ENCODE results near the gene STK17B.

The STK17B gene

GRCh38 chr2:196218106-196218505, 46.7 kb upstream of the STK17B start:
- TF ChIP-seq EZH2phosphoT487 (conservative IDR thresholded peaks at IDR 0.05; ENCODE audit: low read length) (no peak), CTCF (IDR thresholded peaks at IDR 0.05; ENCODE audit: insufficient read depth, low read length, poor library complexity, severe bottlenecking) (no peak)

GRCh38 chr2:196217116-196217515, 45.7 kb upstream of the STK17B start:
- H3K79me2 ChIP-seq (ENCODE audit: insufficient read depth, low read length): no peaks in the 10 kb centered on the region
- H3K9ac ChIP-seq (ENCODE audit: low read length): no peak overlapping the region
- no peak overlapping the region for H3K4me3 ChIP-seq (ENCODE audit: insufficient read depth, low read length, poor library complexity, severe bottlenecking)
- peaks cover 3% of the 10 kb centered on the region; the same call in 1 of the 2 replicates for H3K9me3 ChIP-seq (ENCODE audit: insufficient read depth, low read length)
- H3K4me2 ChIP-seq (ENCODE audit: low read depth, low read length, poor library complexity, severe bottlenecking): no peak overlapping the region
- H3K9me2 ChIP-seq (replicated peaks; ENCODE audit: insufficient read depth, low read length): no peaks in the 10 kb centered on the region
- H4K20me1 ChIP-seq (ENCODE audit: low read depth, low read length): no peaks in the 10 kb centered on the region
- H3K36me3 ChIP-seq (ENCODE audit: low read length): no peaks in the 10 kb centered on the region
- H3K27ac ChIP-seq (ENCODE audit: low read depth, low read length): no peak overlapping the region
- H3K27me3 ChIP-seq (ENCODE audit: low read length): no peaks in the 10 kb centered on the region
- TF ChIP-seq EZH2phosphoT487 (conservative IDR thresholded peaks at IDR 0.05; ENCODE audit: low read length) (no peak), CTCF (IDR thresholded peaks at IDR 0.05; ENCODE audit: insufficient read depth, low read length, poor library complexity, severe bottlenecking) (no peak)
- H3F3A ChIP-seq (ENCODE audit: insufficient read depth): peaks cover 5% of the 10 kb centered on the region; the same call in 1 of the 2 replicates
- H2AFZ ChIP-seq (ENCODE audit: low read depth, low read length, severe bottlenecking): no peak overlapping the region

More at GRCh38 chr2:196218106-196218505, 46.7 kb upstream of the STK17B start:
- H3K9me2 ChIP-seq (replicated peaks; ENCODE audit: insufficient read depth, low read length): no peaks in the 10 kb centered on the region
- H3K79me2 ChIP-seq (ENCODE audit: insufficient read depth, low read length): no peaks in the 10 kb centered on the region
- peaks cover 3% of the 10 kb centered on the region; the same call in 1 of the 2 replicates for H3K9me3 ChIP-seq (ENCODE audit: insufficient read depth, low read length)
- no peak overlapping the region for H2AFZ ChIP-seq (ENCODE audit: low read depth, low read length, severe bottlenecking)
- H3K4me2 ChIP-seq (ENCODE audit: low read depth, low read length, poor library complexity, severe bottlenecking): no peak overlapping the region
- no peak overlapping the region for H3K27ac ChIP-seq (ENCODE audit: low read depth, low read length)
- no peak overlapping the region for H3K4me3 ChIP-seq (ENCODE audit: insufficient read depth, low read length, poor library complexity, severe bottlenecking)
- no peak overlapping the region for H3K9ac ChIP-seq (ENCODE audit: low read length)
- no peaks in the 10 kb centered on the region for H3K36me3 ChIP-seq (ENCODE audit: low read length)
- peaks cover 5% of the 10 kb centered on the region; the same call in 1 of the 2 replicates for H3F3A ChIP-seq (ENCODE audit: insufficient read depth)
- H3K27me3 ChIP-seq (ENCODE audit: low read length): no peaks in the 10 kb centered on the region
- H4K20me1 ChIP-seq (ENCODE audit: low read depth, low read length): no peaks in the 10 kb centered on the region

GRCh38 chr2:196215376-196215775, 44.0 kb upstream of the STK17B start:
- H3K79me2 ChIP-seq (ENCODE audit: insufficient read depth, low read length): no peaks in the 10 kb centered on the region
- no peak overlapping the region for H3K9ac ChIP-seq (ENCODE audit: low read length)
- H3K9me2 ChIP-seq (replicated peaks; ENCODE audit: insufficient read depth, low read length): no peaks in the 10 kb centered on the region
- H3K9me3 ChIP-seq (ENCODE audit: insufficient read depth, low read length): no peaks in the 10 kb centered on the region
- H3K36me3 ChIP-seq (ENCODE audit: low read length): no peaks in the 10 kb centered on the region
- no peak overlapping the region for H3K4me3 ChIP-seq (ENCODE audit: insufficient read depth, low read length, poor library complexity, severe bottlenecking)
- no peak for TF ChIP-seq EZH2phosphoT487 (conservative IDR thresholded peaks at IDR 0.05; ENCODE audit: low read length)
- TF ChIP-seq CTCF (IDR thresholded peaks at IDR 0.05; ENCODE audit: insufficient read depth, low read length, poor library complexity, severe bottlenecking): no peak
- H2AFZ ChIP-seq (ENCODE audit: low read depth, low read length, severe bottlenecking): no peak overlapping the region
- peaks cover 8% of the 10 kb centered on the region; the same call in 1 of the 2 replicates for H3F3A ChIP-seq (ENCODE audit: insufficient read depth)
- H4K20me1 ChIP-seq (ENCODE audit: low read depth, low read length): no peaks in the 10 kb centered on the region
- no peak overlapping the region for H3K27ac ChIP-seq (ENCODE audit: low read depth, low read length)
- no peak overlapping the region for H3K4me2 ChIP-seq (ENCODE audit: low read depth, low read length, poor library complexity, severe bottlenecking)
- H3K27me3 ChIP-seq (ENCODE audit: low read length): no peaks in the 10 kb centered on the region
